Measurements from ENCODE around the gene NUTM2D.
"Not testable (repeated sequence)": the region's sequence is repeated elsewhere in the genome, so short reads cannot be mapped to it uniquely, and the experiment has no call there.

DNA sequence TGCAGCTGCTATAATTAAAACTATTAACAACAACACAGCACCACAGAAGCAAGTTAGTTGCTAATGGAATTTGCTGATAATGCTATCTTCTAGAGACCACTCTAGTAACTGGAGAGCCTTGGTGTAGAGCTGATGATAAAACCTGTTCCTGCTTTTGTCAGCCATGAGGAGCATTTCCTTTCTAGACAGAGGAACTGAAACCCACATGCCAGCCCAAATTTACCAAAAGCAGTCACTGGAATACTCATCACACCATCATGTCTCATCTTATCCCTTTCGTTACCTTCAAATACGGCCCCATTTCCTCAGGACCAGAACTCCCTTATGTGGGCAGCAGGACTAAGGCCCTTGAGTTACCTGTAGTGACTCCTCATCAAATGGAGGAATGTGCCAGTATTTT, 40.9 kb downstream of the NUTM2D start:
- TF ChIP-seq, protein P1, sequence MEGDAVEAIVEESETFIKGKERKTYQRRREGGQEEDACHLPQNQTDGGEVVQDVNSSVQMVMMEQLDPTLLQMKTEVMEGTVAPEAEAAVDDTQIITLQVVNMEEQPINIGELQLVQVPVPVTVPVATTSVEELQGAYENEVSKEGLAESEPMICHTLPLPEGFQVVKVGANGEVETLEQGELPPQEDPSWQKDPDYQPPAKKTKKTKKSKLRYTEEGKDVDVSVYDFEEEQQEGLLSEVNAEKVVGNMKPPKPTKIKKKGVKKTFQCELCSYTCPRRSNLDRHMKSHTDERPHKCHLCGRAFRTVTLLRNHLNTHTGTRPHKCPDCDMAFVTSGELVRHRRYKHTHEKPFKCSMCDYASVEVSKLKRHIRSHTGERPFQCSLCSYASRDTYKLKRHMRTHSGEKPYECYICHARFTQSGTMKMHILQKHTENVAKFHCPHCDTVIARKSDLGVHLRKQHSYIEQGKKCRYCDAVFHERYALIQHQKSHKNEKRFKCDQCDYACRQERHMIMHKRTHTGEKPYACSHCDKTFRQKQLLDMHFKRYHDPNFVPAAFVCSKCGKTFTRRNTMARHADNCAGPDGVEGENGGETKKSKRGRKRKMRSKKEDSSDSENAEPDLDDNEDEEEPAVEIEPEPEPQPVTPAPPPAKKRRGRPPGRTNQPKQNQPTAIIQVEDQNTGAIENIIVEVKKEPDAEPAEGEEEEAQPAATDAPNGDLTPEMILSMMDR (conservative IDR thresholded peaks at IDR 0.05 in 1 of 2, IDR thresholded peaks at IDR 0.05 in 1 of 2; ENCODE audit: low read depth in 1 of 2, low read length in 2 of 2) = not testable (repeated sequence)
- TF ChIP-seq EZH2 (IDR thresholded peaks at IDR 0.05; ENCODE audit: low read length, missing control alignments) = not testable (repeated sequence)
